CD4-positive, alpha-beta T cell treated with Interleukin-1 beta for 1 hour (primary cell): ENCODE data around the gene FGF14.
A peak's percentile ranks its signal among the peaks of the same experiment; 100 is the strongest.

ENCODE experiments used
- DNase-seq, 2 donors: peaks; one replicate each; pipeline ENCODE4 v3.0.0-alpha.2; 2020 to 2022

FGF14 gene

DNA sequence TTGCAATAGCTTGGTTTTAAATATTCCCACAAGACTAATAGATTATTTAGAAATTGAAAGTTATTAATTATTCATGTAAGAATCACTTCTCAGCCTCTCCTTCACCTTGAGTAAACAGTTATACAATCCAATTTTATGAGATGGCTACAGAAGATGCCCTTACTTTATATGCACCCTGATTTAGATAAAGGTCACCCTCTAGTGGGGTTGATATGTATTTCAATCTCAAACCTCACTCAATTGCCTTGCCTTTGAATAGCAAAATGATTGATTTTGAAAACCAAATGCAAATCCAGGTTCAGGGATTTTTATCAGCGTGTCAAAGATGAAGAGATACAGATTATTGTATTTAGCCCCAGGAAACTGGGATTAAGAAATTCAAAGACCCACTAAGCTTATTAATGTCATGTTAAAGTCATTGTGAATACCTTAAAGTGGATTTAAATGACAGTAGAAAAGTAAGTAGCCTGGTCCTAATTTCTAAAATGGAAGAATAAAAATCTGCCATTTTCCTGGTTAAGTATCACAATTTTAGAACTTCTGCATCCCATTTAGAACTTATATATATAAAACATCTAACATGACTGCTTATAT is 644.3 kb downstream of the FGF14 start:
- DNase-seq: peak in 1 of 2 donors; percentile 41

GRCh38 chr13:101755228-101755887 is 646.5 kb downstream of the FGF14 start:
- DNase-seq: no peak

- DNase-seq: no peak
These were observed 649.4 kb downstream of the FGF14 start for GRCh38 chr13:101752432-101752831.

- no peak for DNase-seq
These were observed 650.4 kb downstream of the FGF14 start for GRCh38 chr13:101751488-101751887.

DNA sequence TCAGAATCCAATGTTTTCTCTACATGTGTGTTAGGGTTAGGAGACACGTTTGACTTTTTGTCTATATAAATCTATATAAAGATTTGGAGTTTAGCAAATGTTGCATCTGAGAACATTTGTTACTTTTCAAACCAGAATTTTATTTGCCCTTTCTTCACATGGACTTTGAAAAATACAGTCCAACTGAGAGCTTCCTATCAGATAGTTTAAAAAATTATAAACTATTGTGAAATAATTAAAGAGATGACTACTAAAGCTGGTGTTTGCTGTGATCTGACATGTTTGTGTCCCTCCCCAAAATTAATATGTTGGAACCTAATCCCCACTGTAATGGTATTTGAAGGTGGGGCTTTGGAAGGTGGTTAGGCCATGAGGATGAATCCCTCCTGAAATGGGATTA is 652.3 kb downstream of the FGF14 start:
- DNase-seq: no peak

GRCh38 chr13:101747039-101747438 is 654.8 kb downstream of the FGF14 start:
- no peak for DNase-seq

- no peak for DNase-seq
These were observed 655.3 kb downstream of the FGF14 start for GRCh38 chr13:101746513-101746912.

GRCh38 chr13:101739382-101740178 is 662.3 kb downstream of the FGF14 start:
- no peak for DNase-seq

- DNase-seq: no peak
These were observed 663.5 kb downstream of the FGF14 start for GRCh38 chr13:101738336-101738735.

DNA sequence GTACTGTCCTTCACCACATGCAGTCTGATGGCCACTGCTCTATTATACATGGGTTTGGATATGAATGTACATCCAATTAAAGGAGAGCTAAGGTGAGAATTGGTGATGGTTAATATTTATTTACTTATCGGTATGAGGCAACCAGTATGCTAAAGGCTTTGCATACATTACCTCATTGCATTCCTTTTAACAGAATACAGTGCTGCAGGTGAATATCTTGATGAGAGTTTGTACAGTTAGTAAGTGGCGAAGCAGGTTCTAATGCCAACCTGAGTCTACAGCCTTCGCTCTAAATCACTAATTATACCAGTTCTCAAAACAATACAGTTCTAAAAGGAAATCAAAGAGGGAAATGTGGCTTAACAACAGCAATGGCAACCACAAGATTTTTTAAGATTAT is 665.3 kb downstream of the FGF14 start:
- no peak for DNase-seq

GRCh38 chr13:101730420-101731000 is 671.3 kb downstream of the FGF14 start:
- no peak for DNase-seq

- no peak for DNase-seq
These were observed 673.2 kb downstream of the FGF14 start for GRCh38 chr13:101728615-101729014.

DNA sequence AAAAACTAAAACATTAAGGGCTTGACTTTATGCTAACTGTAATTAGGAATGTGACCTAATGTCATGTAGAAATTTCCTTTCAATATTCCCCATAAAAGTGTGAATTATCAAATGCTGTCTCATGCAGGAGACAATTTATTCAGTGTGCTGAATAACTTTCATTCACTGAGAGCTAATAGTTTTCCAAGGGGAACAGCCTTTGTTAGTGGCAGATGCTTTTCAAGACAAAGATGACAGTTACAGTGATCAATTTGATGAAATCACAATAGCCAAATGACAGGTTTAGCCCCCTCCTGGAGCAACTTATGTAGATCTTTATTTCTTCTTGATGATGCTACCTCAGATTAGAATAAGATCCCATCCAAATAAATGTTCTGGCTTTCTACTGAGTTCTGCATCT is 673.8 kb downstream of the FGF14 start:
- no peak for DNase-seq

DNA sequence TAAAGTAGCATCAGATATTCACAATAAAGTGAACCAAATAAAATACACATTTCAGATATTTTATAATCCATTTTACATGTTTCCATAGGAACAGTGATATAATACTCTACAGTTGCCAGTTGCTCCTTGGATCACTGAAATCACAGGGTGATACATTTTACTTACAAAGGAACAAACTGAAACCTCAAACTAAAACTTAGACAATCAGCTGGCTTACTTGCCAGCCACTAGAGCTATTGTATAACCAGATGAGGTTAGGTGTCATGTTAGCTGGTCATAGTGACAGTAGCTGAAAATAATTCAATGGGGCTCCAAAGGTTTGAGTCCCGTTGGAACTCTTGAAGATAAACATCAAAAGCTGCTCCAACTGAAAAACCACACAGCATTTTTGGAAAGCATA is 674.7 kb downstream of the FGF14 start:
- no peak for DNase-seq

- DNase-seq: no peak
These were observed 675.2 kb downstream of the FGF14 start for GRCh38 chr13:101726681-101727080.

GRCh38 chr13:101718496-101718895 is 683.4 kb downstream of the FGF14 start:
- DNase-seq: no peak

DNA sequence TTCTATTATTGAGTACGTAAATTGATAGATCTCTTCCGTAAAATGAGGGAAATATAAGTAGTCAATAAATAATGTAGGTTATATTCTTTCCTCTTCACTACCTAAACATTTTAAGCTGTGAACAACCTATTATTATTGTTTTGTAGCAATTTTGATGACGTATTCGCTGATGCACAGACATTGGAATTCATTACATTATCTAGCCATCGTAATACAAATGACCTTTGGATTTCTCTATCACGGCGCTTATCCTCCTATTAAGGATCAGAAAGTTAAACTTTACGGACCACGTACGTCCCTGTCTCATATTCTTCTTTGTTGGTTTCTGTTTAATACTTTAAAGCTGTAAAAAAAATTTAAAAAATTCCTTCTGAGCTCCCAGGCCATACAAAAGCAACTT is 684.5 kb downstream of the FGF14 start:
- no peak for DNase-seq

DNA sequence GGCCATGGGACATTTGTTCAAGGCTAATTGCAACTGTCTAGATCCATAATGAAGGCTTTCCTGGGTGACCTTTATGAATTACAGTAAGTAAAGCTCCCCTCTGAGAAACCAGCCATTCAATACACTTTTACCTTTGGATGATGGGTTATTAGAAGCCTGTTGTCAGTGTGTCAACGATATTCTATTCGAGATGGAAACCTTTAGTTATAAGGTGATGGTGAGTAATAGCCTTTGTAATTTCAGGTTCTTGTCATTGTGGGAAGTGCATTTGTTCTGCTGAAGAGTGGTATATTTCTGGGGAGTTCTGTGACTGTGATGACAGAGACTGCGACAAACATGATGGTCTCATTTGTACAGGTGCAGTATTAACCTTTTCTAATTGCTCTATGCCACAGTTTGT is 687.7 kb downstream of the FGF14 start:
- DNase-seq: no peak

- no peak for DNase-seq
These were observed 689.9 kb downstream of the FGF14 start for GRCh38 chr13:101712026-101712348.

DNA sequence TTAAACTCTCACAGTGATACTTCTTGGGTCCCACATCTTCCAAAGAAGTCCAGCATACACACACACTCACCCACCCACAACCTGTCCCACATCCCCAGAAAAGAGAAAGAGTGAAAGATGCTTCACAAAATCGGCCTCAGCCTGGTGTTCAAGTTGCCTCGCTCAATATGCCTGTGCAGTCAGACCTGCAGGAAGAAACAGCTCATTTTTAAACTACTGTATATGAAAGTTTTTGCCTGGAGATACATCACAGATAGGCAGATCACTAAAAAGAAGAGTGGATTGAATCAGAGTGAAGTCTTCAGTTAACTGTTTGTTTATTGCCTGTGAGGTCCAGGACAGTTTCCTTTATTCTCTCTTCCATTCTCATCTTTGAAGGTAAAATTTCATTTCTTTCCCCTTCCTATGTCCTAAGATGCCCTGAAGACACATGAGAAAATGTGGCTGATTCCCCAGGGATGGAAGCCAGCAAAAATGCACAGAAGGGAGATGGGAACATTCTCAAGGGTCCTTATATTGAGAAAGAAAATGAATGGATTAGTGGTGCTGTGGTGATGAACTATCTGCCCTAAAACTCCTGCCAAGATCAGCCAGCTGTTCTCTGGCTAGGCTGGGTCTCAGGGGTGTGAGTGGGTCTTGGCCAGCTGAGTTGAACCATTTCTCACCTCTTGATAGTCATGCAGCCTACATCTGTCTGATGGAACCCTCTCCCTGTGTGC is 690.4 kb downstream of the FGF14 start:
- DNase-seq: no peak

GRCh38 chr13:101709952-101710351 is 691.9 kb downstream of the FGF14 start:
- no peak for DNase-seq

DNA sequence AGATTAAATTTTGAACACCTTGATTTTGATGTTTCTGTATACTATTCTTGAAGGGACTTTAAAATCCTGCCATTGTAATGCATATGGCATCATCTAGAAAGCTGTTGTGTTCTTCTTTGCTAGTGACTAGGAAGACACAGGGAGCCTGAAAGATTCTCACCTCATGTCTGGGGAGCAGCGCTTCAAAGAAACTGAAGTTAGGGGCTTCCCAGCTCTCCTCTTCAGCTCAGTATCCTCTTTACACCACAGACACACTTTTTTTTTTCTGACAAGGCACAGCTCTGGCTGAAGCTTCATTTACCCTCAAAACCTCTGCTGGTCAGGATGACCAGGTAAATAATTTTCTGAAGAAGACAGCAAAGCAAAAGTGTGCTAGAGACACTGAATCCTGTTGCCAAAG is 693.7 kb downstream of the FGF14 start:
- no peak for DNase-seq

GRCh38 chr13:101707659-101708058 is 694.2 kb downstream of the FGF14 start:
- no peak for DNase-seq
